IMR-90 (cell line): ENCODE results near the gene FAIM2. TPM values are rescaled to one million over a fixed set of nuclear protein-coding genes. Genes with fewer than 3 reads are reported as not detected.

Source experiments
- ATAC-seq: fragments of 200-7000 bp; cut with Tn5 transposase; 2 replicates; pipeline ENCODE4 v1.9.1; 2020; ENCODE audit warnings: low read depth, mild to moderate bottlenecking, moderate library complexity
- BruUV-seq: library from RNA; stranded (reverse); fragments of 400-500 nt; replicated peaks from 2 replicates; lab custom pipeline; 2021; lab: Mats Ljungman, UMichigan
- CTCF ChIA-PET: fragments of 300-600 bp; formaldehyde crosslinking; extraction: SDS; loops from one replicate; lab custom pipeline; 2021; ENCODE audit warnings: antibody characterized with exemption; lab: Yijun Ruan, JAX
- POLR2A ChIA-PET: fragments of 300-600 bp; sonication (Branson Sonifier 250); formaldehyde crosslinking; loops from one replicate; lab custom pipeline; 2022; ENCODE audit warnings: antibody characterized with exemption; ENCODE audit not compliant: unreplicated experiment; lab: Charles Lee
- DNase-seq: peaks from one replicate; pipeline ENCODE4 v3.0.0; 2013
- H2AFZ ChIP-seq: replicated peaks from 2 replicates; pipeline ENCODE3; 2013; ENCODE audit warnings: low read length, mild to moderate bottlenecking; ENCODE audit not compliant: poor library complexity
- H2AK5ac ChIP-seq: 2 replicates; pipeline ENCODE4 v1.6.1; 2013; ENCODE audit warnings: low read depth, low read length, inconsistent platforms
- H2AK9ac ChIP-seq: replicated peaks from 2 replicates; pipeline ENCODE3; 2013; ENCODE audit warnings: mild to moderate bottlenecking, low read depth, low read length, moderate library complexity; ENCODE audit not compliant: poor library complexity
- H2BK120ac ChIP-seq: 2 replicates; pipeline ENCODE4 v1.6.1; 2013; ENCODE audit warnings: low read depth, low read length, inconsistent platforms
- H2BK15ac ChIP-seq: 3 replicates; pipeline ENCODE4 v1.6.1; 2013; ENCODE audit warnings: low read depth, low read length, inconsistent platforms
- H2BK20ac ChIP-seq: 2 replicates; pipeline ENCODE4 v1.6.1; 2013; ENCODE audit warnings: low read depth, mild to moderate bottlenecking, inconsistent platforms, low read length, moderate library complexity
- H2BK5ac ChIP-seq: 2 replicates; pipeline ENCODE4 v1.6.1; 2013; ENCODE audit warnings: mild to moderate bottlenecking, low read depth, low read length, inconsistent platforms; ENCODE audit not compliant: poor library complexity, severe bottlenecking
- H3K14ac ChIP-seq: replicated peaks from 2 replicates; pipeline ENCODE4 v1.6.1; 2013; ENCODE audit warnings: low read depth, low read length, inconsistent platforms
- H3K18ac ChIP-seq: 2 replicates; pipeline ENCODE4 v1.6.1; 2013; ENCODE audit warnings: low read depth, low read length, control low read depth
- H3K23ac ChIP-seq: 2 replicates; pipeline ENCODE4 v1.6.1; 2013; ENCODE audit warnings: low read depth, low read length, inconsistent platforms
- H3K27ac ChIP-seq: 2 replicates; pipeline ENCODE4 v1.5.1; 2013; ENCODE audit warnings: mild to moderate bottlenecking, control low read depth, low read length; ENCODE audit not compliant: insufficient read depth
- H3K27me3 ChIP-seq: 2 replicates; pipeline ENCODE4 v1.6.1; 2013; ENCODE audit warnings: low read length; ENCODE audit not compliant: control insufficient read depth, insufficient read depth
- H3K36me3 ChIP-seq: 2 replicates; pipeline ENCODE4 v1.6.1; 2013; ENCODE audit warnings: low read length, mixed read lengths; ENCODE audit not compliant: control insufficient read depth, insufficient read depth
- H3K4ac ChIP-seq: 2 replicates; pipeline ENCODE4 v1.6.1; 2013; ENCODE audit warnings: low read depth, low read length, inconsistent platforms
- H3K4me1 ChIP-seq: 2 replicates; pipeline ENCODE4 v1.6.1; 2013; ENCODE audit warnings: low read length, mixed read lengths; ENCODE audit not compliant: control insufficient read depth, insufficient read depth
- H3K4me2 ChIP-seq: 2 replicates; pipeline ENCODE4 v1.6.1; 2013; ENCODE audit warnings: low read depth, mild to moderate bottlenecking, control low read depth, low read length, moderate library complexity
- H3K4me3 ChIP-seq: 2 replicates; pipeline ENCODE4 v1.5.1; 2013; ENCODE audit warnings: low read depth, mild to moderate bottlenecking, control low read depth, low read length, moderate library complexity; ENCODE audit not compliant: insufficient read depth
- H3K56ac ChIP-seq: 2 replicates; pipeline ENCODE4 v1.6.1; 2013; ENCODE audit warnings: low read length, inconsistent platforms; ENCODE audit not compliant: insufficient read depth; ENCODE audit errors: extremely low read depth
- H3K79me1 ChIP-seq, 2 experiments: 2 replicates each; pipeline ENCODE4 v1.6.1; 2013; ENCODE audit warnings: low read length in 2 of 2, inconsistent platforms in 1 of 2, low read depth in 1 of 2
- H3K9ac ChIP-seq: 2 replicates; pipeline ENCODE4 v1.6.1; 2013; ENCODE audit warnings: low read depth, low read length, control low read depth
- H3K9me1 ChIP-seq: 2 replicates; pipeline ENCODE4 v1.6.1; 2013; ENCODE audit warnings: low read length, inconsistent platforms; ENCODE audit not compliant: insufficient read depth
- H3K9me3 ChIP-seq: 2 replicates; pipeline ENCODE4 v1.6.1; 2013; ENCODE audit warnings: low read length; ENCODE audit not compliant: control insufficient read depth, insufficient read depth
- H4K20me1 ChIP-seq: 2 replicates; pipeline ENCODE4 v1.6.1; 2013; ENCODE audit warnings: low read length, inconsistent platforms; ENCODE audit not compliant: insufficient read depth
- H4K5ac ChIP-seq: 2 replicates; pipeline ENCODE4 v1.6.1; 2013; ENCODE audit warnings: mild to moderate bottlenecking, low read depth, low read length, control low read depth
- H4K8ac ChIP-seq, 2 experiments: 2 replicates each; pipeline ENCODE4 v1.6.1; 2013; ENCODE audit warnings: low read depth in 2 of 2, low read length in 2 of 2, control low read depth in 1 of 2, inconsistent platforms in 1 of 2
- H4K91ac ChIP-seq: 2 replicates; pipeline ENCODE4 v1.6.1; 2013; ENCODE audit warnings: low read depth, low read length, inconsistent platforms; ENCODE audit not compliant: insufficient read depth
- MXI1 ChIP-seq: IDR thresholded peaks from 2 replicates; pipeline ENCODE4 v1.6.1; 2012; ENCODE audit warnings: low read depth, mild to moderate bottlenecking, low read length, moderate library complexity, borderline replicate concordance
- WGBS, 2 experiments: methylation state at CpG; one replicate each; pipeline versions ENCODE4 v1.1.5 to v1.1.7; 2013; ENCODE audit warnings: missing lambda C conversion rate in 2 of 2; ENCODE audit not compliant: insufficient read length in 1 of 2; ENCODE audit errors: extremely low coverage in 2 of 2; 5-methylcytosine and 5-hydroxymethylcytosine counted together
- dilution Hi-C: fragments of 300-500 bp; cut with HindIII; formaldehyde crosslinking; loops from one replicate; pipeline ENCODE4 v1.14.3; 2018; ENCODE audit warnings: low sequenced_read_pairs; ENCODE audit not compliant: unreplicated experiment
- in situ Hi-C: fragments of 300-500 bp; cut with MboI; formaldehyde crosslinking; loops from 3 replicates; pipeline ENCODE4 v1.14.3; 2019; ENCODE audit warnings: low sequenced_read_pairs, inconsistent platforms, mixed read lengths
- intact Hi-C: fragments of 100-400 bp; cut with micrococcal nuclease; formaldehyde crosslinking; loops from 2 replicates; pipeline ENCODE4 v1.10.0; 2022
- polyA plus RNA-seq, 3 experiments: library from polyadenylated mRNA; depleted of rRNA; stranded (reverse); fragments of >200 nt; gene quantifications; 2 replicates each; pipeline ENCODE4 v1.2.3, GENCODE V29; 2012; ENCODE audit warnings: low replicate concordance in 1 of 3
- total RNA-seq: library from RNA; depleted of rRNA; stranded (reverse); fragments of >200 nt; gene quantifications from 2 replicates; pipeline ENCODE4 v1.2.3, GENCODE V29; 2012

Gene FAIM2
- total and polyA plus RNA-seq, 2 of the 4 experiments (the other 2 are of a cell fraction): 0.72 to 5.3 TPM

DNA sequence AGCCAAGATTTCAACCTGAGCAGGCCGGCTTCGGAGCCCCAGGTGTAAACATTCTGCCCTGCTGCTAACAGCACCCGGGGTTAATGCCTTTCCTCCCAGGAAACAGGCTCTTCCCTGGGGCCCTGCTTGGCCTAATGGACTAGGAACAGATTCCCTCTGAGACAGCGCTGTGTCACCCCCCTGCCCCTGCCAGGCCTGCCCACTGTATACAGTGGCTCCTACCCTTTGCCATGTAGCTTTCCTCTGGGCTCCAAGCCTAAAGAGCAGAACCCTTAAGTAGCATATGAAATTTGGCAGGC is 32.5 kb downstream of the FAIM2 start:
- H3K27ac ChIP-seq: no peak overlapping the region
- peaks cover 27% of the 10 kb centered on the region for H3K4me1 ChIP-seq
- H3K36me3 ChIP-seq: no peaks in the 10 kb centered on the region
- H4K91ac ChIP-seq: no peak overlapping the region
- H2BK5ac ChIP-seq: no peak overlapping the region
- H3K9me1 ChIP-seq: no peaks in the 10 kb centered on the region; the same call in 1 of the 2 replicates
- no peak overlapping the region for H4K8ac ChIP-seq
- ATAC-seq (no peak), DNase-seq (no peak)
- no peak overlapping the region for H3K9ac ChIP-seq
- no peak overlapping the region for H2AK9ac ChIP-seq
- POLR2A ChIA-PET: no interaction called here
- no peak overlapping the region for H3K56ac ChIP-seq
- H3K4me2 ChIP-seq: no peak overlapping the region
- no TSS peak for BruUV-seq
- no peaks in the 10 kb centered on the region for H3K79me1 ChIP-seq
- TF ChIP-seq MXI1: no peak
- CTCF ChIA-PET: no interaction called here
- no peak overlapping the region for H4K5ac ChIP-seq
- no peak overlapping the region for H3K4ac ChIP-seq
- no peak overlapping the region for H3K23ac ChIP-seq
- no peak overlapping the region for H3K4me3 ChIP-seq
- H4K20me1 ChIP-seq: 0 out of 2 replicates have a peak, but pooled peaks cover 4% of the 10 kb centered on the region
- H3K27me3 ChIP-seq: peaks cover 13% of the 10 kb centered on the region
- no peak overlapping the region for H2AK5ac ChIP-seq
- no peak overlapping the region for H3K18ac ChIP-seq
- no peak overlapping the region for H2AFZ ChIP-seq
- H2BK15ac ChIP-seq: no peak overlapping the region
- dilution Hi-C loops (no loop called here), in situ Hi-C loops (no loop called here), intact Hi-C loops (no loop called here)
- no peak overlapping the region for H2BK20ac ChIP-seq
- H3K9me3 ChIP-seq: no peaks in the 10 kb centered on the region
- H2BK120ac ChIP-seq: no peak overlapping the region
- no peak overlapping the region for H3K14ac ChIP-seq
- WGBS, 2 experiments: 82% methylated on average over 4 of the region's 4 CpGs; no CpG with 5 or more reads in 1 of the 2 experiments
